Stomach (tissue), 9 donors: ENCODE measurements around the gene HOOK2. TPM values are rescaled to one million over a fixed set of nuclear protein-coding genes. Genes with fewer than 3 reads are reported as not detected.
"Not testable (repeated sequence)": the region's sequence is repeated elsewhere in the genome, so short reads cannot be mapped to it uniquely, and the experiment has no call there.

Experiments
- DNase-seq, 2 donors: peaks; one replicate each; pipeline versions ENCODE4 v3.0.0 to v3.0.0-alpha.2; 2013 to 2019
- H3K27ac ChIP-seq, 5 donors: fragments of 200-600 bp in 4 of 5; sonication (generic) in 4 of 5; one replicate each; pipeline ENCODE4 v1.5.1; 2013 to 2019; ENCODE audit warnings: mild to moderate bottlenecking in 1 of 5, moderate library complexity in 1 of 5
- H3K27me3 ChIP-seq, 3 donors: fragments of 200-600 bp; sonication (generic); one replicate each; pipeline ENCODE4 v1.5.1; 2017 to 2019; ENCODE audit warnings: mixed run types in 1 of 3
- H3K36me3 ChIP-seq, 4 donors: fragments of 200-600 bp; sonication (generic); 1 replicate in 3 of 4; 2 replicates in 1 of 4; pipeline ENCODE4 v1.5.1; 2016 to 2019
- H3K4me1 ChIP-seq, 4 donors: fragments of 200-600 bp; sonication (generic); one replicate each; pipeline ENCODE4 v1.5.1; 2016 to 2019
- H3K4me3 ChIP-seq, 4 donors: fragments of 200-600 bp; sonication (generic) in 3 of 4; one replicate each; pipeline ENCODE4 v1.5.1; 2016 to 2019; ENCODE audit warnings: mild to moderate bottlenecking in 1 of 4
- H3K9me3 ChIP-seq, 4 donors: fragments of 200-600 bp; sonication (generic); one replicate each; pipeline ENCODE4 v1.5.1; 2016 to 2019
- EP300 ChIP-seq: sonication (generic); formaldehyde crosslinking; IDR thresholded peaks from one replicate; pipeline ENCODE4 v1.6.1; 2017; ENCODE audit warnings: antibody characterized with exemption
- POLR2A ChIP-seq, 4 donors: fragments of 450-650 bp; IDR thresholded peaks; one replicate each; pipeline ENCODE4 v1.6.1; 2016; ENCODE audit warnings: antibody characterized with exemption in 4 of 4, control low read depth in 2 of 4, mild to moderate bottlenecking in 1 of 4, moderate library complexity in 1 of 4
- POLR2AphosphoS5 ChIP-seq, 3 donors: sonication (generic); formaldehyde crosslinking; IDR thresholded peaks; one replicate each; pipeline ENCODE4 v1.6.1; 2016; ENCODE audit warnings: antibody characterized with exemption in 3 of 3
- WGBS, 5 donors: extraction: QIAGEN DNeasy Blood & Tissue Kit in 3 of 5; methylation state at CpG; one replicate each; pipeline versions ENCODE4 v1.1.5 to v1.1.7; 2013 to 2018; 5-methylcytosine and 5-hydroxymethylcytosine counted together
- intact Hi-C: fragments of 100-400 bp; cut with DNase I; formaldehyde crosslinking; loops from one replicate; pipeline ENCODE4 v1.15.1; 2023; ENCODE audit warnings: low total_unique reads
- polyA plus RNA-seq, 3 donors: library from polyadenylated mRNA; stranded (reverse); fragments of 200-250 nt; gene quantifications; one replicate each; pipeline ENCODE4 v1.2.3, GENCODE V29; 2013
- small RNA-seq, 4 donors: library from RNA; depleted of rRNA; stranded (forward); fragments of <200 nt; gene quantifications; one replicate each; pipeline ENCODE3, GENCODE V24; 2016
- total RNA-seq, 5 donors: library from RNA; depleted of rRNA; stranded (reverse); fragments of >200 nt; gene quantifications; one replicate each; pipeline versions ENCODE4 v1.1.0 to v1.2.3, GENCODE V29; 2014 to 2016
- TF ChIP-seq, protein P1 (sequence below), 7 experiments: fragments of 450-650 bp in 4 of 7; fragments of 200-600 bp in 3 of 7; sonication (generic) in 3 of 7; IDR thresholded peaks; one replicate each; pipeline ENCODE4 v1.5.1; 2016 to 2019; ENCODE audit warnings: antibody characterized with exemption in 7 of 7, control low read depth in 2 of 7, mild to moderate bottlenecking in 1 of 7
- donor health status: healthy with polysubstance abuse.
- donor health status: Bipolar disorder and iron deficiency.
- donor health status: healthy.

HOOK2 gene
- total and polyA plus RNA-seq, 8 donors, result 30.1 to 797 (median 70.4) TPM

DNA sequence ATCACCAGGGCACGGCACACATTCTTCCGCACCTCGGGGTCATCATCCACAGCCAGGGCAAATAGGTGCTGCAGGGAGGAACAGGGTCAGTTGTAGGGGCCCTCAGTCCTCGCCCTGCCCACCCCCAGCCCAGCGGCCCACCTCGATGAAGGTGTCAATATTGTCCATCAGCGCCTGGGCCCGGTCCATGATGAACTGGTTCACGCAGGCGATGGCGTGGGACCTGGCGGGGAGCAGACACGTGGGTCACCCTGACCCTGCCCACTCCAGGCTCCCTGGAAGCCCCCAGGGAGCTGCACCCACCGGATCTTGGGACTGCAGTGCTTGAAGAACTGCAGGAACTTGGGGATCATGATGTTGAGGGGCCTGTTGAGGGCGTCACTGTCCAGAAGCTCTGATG is 60.2 kb downstream of the HOOK2 start:
- Histone ChIP-seq H3K27ac (no peak overlapping the region), H3K36me3 (peaks cover 63 to 90% (median 89%) of the 10 kb centered on the region in 4 donors), H3K4me1 (peaks cover 0 to 36% (median 16%) of the 10 kb centered on the region in 4 donors), H3K4me3 (no peak overlapping the region), H3K27me3 (no peaks in the 10 kb centered on the region), H3K9me3 (no peaks in the 10 kb centered on the region)
- intact Hi-C loops, result no loop called here
- TF ChIP-seq EP300 (no peak), POLR2AphosphoS5 (IDR thresholded peaks at IDR 0.05) (no peak), POLR2A (IDR thresholded peaks at IDR 0.05) (no peak)
- TF ChIP-seq, protein P1, sequence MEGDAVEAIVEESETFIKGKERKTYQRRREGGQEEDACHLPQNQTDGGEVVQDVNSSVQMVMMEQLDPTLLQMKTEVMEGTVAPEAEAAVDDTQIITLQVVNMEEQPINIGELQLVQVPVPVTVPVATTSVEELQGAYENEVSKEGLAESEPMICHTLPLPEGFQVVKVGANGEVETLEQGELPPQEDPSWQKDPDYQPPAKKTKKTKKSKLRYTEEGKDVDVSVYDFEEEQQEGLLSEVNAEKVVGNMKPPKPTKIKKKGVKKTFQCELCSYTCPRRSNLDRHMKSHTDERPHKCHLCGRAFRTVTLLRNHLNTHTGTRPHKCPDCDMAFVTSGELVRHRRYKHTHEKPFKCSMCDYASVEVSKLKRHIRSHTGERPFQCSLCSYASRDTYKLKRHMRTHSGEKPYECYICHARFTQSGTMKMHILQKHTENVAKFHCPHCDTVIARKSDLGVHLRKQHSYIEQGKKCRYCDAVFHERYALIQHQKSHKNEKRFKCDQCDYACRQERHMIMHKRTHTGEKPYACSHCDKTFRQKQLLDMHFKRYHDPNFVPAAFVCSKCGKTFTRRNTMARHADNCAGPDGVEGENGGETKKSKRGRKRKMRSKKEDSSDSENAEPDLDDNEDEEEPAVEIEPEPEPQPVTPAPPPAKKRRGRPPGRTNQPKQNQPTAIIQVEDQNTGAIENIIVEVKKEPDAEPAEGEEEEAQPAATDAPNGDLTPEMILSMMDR (IDR thresholded peaks at IDR 0.05), result no peak
- no peak for DNase-seq
- 74 to 96% (median 94%) methylated on average over 3 to 15 of the region's 15 CpGs for WGBS, 5 donors

DNA sequence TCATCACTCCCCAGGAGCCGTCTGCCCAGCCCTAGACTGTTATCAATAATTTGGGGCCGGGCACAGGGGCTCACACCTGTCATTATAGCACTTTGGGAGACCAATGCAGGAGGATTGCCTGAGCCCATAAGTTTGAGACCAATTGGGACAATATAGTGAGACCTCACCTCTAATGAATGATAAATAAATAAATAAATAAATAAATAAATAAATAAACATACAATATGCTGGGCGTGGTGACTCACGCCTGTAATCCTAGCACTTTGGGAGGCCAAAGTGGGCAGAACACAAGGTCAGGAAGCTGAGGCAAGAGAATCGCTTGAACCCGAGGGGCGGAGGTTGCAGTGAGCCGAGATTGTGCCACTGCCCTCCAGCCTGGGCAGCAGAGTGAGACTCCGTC is 62.0 kb downstream of the HOOK2 start:
- H3K27ac ChIP-seq, H3K9me3 ChIP-seq, intact Hi-C loops, H3K4me3 ChIP-seq, H3K27me3 ChIP-seq, DNase-seq: not testable (repeated sequence)
- H3K36me3 ChIP-seq, result peaks cover 74 to 97% (median 96%) of the 10 kb centered on the region in 4 donors
- peaks cover 0 to 18% (median 7%) of the 10 kb centered on the region in 4 donors for H3K4me1 ChIP-seq
- WGBS, 5 donors, result 89 to 99% (median 94%) methylated on average over 9 of the region's 9 CpGs

Small RNA genes within 50 kb of the gene (small RNA-seq; reads per million reads assigned to genes)
- gene MIR5684, result 0 to 0.46 (median 0.05) reads per million in 4 donors

Other genes with a start within 250 kb of the HOOK2 start
- 10 to 100 TPM in 2 of 5 donors, 1 to 10 TPM in 3; 4.9 to 74.1 (median 9.4) TPM for gene ZNF564, start 224.1 kb downstream of the HOOK2 start, total RNA-seq
- 1 to 10 TPM; 4.7 to 6.4 (median 5.0) TPM for gene ZNF564, start 224.1 kb downstream of the HOOK2 start, polyA plus RNA-seq
- gene ZNF490, start 164.7 kb downstream of the HOOK2 start, total RNA-seq, result 1 to 10 TPM in 4 of 5 donors, not detected in 1; 4.1 to 7.5 (median 5.6) TPM
- under 1 TPM in 2 of 3 donors, not detected in 1; 0.25 to 0.44 TPM for gene ZNF490, start 164.7 kb downstream of the HOOK2 start, polyA plus RNA-seq
- 10 to 100 TPM; 14.0 to 33.0 (median 25.8) TPM for gene ZNF791, start 164.6 kb downstream of the HOOK2 start, total RNA-seq
- gene ZNF791, start 164.6 kb downstream of the HOOK2 start, polyA plus RNA-seq, result 1 to 10 TPM; 4.7 to 7.2 (median 5.3) TPM
- gene MAN2B1, start 108.8 kb downstream of the HOOK2 start, total RNA-seq, result 100 to 1,000 TPM in 4 of 5 donors, 10 to 100 TPM in 1; 41.7 to 429 (median 117) TPM
- 10 to 100 TPM; 20.6 to 59.0 (median 42.1) TPM for gene MAN2B1, start 108.8 kb downstream of the HOOK2 start, polyA plus RNA-seq
- gene WDR83, start 108.7 kb downstream of the HOOK2 start, total RNA-seq, result 10 to 100 TPM in 1 of 5 donors, 1 to 10 TPM in 4; 1.4 to 12.9 (median 9.6) TPM
- gene WDR83, start 108.7 kb downstream of the HOOK2 start, polyA plus RNA-seq, result 10 to 100 TPM; 20.6 to 33.4 (median 32.7) TPM
- 100 to 1,000 TPM in 2 of 5 donors, 10 to 100 TPM in 3; 51.7 to 287 (median 82.6) TPM for gene DHPS, start 93.7 kb downstream of the HOOK2 start, total RNA-seq
- 10 to 100 TPM; 65.1 to 76.0 (median 75.0) TPM for gene DHPS, start 93.7 kb downstream of the HOOK2 start, polyA plus RNA-seq
- gene GNG14, start 87.6 kb downstream of the HOOK2 start, total RNA-seq, result not detected
- not detected for gene GNG14, start 87.6 kb downstream of the HOOK2 start, polyA plus RNA-seq
- 10 to 100 TPM in 1 of 5 donors, 1 to 10 TPM in 3, under 1 TPM in 1; 0.29 to 10.9 (median 2.7) TPM for gene FBXW9, start 78.9 kb downstream of the HOOK2 start, total RNA-seq
- 1 to 10 TPM; 4.6 to 9.8 (median 5.8) TPM for gene FBXW9, start 78.9 kb downstream of the HOOK2 start, polyA plus RNA-seq
- gene TNPO2, start 51.6 kb downstream of the HOOK2 start, total RNA-seq, result 100 to 1,000 TPM in 1 of 5 donors, 10 to 100 TPM in 4; 20.6 to 143 (median 59.8) TPM
- gene TNPO2, start 51.6 kb downstream of the HOOK2 start, polyA plus RNA-seq, result 10 to 100 TPM; 13.7 to 18.5 (median 17.2) TPM
- gene TRIR, start 40.9 kb downstream of the HOOK2 start, total RNA-seq, result 100 to 1,000 TPM; 104 to 687 (median 176) TPM
- 100 to 1,000 TPM; 341 to 367 (median 348) TPM for gene TRIR, start 40.9 kb downstream of the HOOK2 start, polyA plus RNA-seq
- gene GET3, start 38.1 kb downstream of the HOOK2 start, total RNA-seq, result 10 to 100 TPM in 3 of 5 donors, 1 to 10 TPM in 1, under 1 TPM in 1; 0.89 to 27.2 (median 15.5) TPM
- 10 to 100 TPM; 55.1 to 90.4 (median 75.5) TPM for gene GET3, start 38.1 kb downstream of the HOOK2 start, polyA plus RNA-seq
- gene BEST2, start 23.8 kb downstream of the HOOK2 start, total RNA-seq, result 100 to 1,000 TPM in 1 of 5 donors, not detected in 4; 165 TPM
- gene BEST2, start 23.8 kb downstream of the HOOK2 start, polyA plus RNA-seq, result under 1 TPM in 1 of 3 donors, not detected in 2; 0.08 TPM
- 100 to 1,000 TPM; 178 to 625 (median 336) TPM for gene JUNB, start 15.9 kb upstream of the HOOK2 start, total RNA-seq
- 100 to 1,000 TPM; 128 to 152 (median 136) TPM for gene JUNB, start 15.9 kb upstream of the HOOK2 start, polyA plus RNA-seq
- 100 to 1,000 TPM; 118 to 284 (median 129) TPM for gene PRDX2, start 26.2 kb upstream of the HOOK2 start, total RNA-seq
- 100 to 1,000 TPM; 213 to 257 (median 240) TPM for gene PRDX2, start 26.2 kb upstream of the HOOK2 start, polyA plus RNA-seq
- not detected for gene THSD8, start 26.5 kb upstream of the HOOK2 start, total RNA-seq
- gene THSD8, start 26.5 kb upstream of the HOOK2 start, polyA plus RNA-seq, result 1 to 10 TPM; 2.9 to 8.3 (median 5.1) TPM
- gene RNASEH2A, start 31.0 kb upstream of the HOOK2 start, total RNA-seq, result 10 to 100 TPM in 2 of 5 donors, 1 to 10 TPM in 2, under 1 TPM in 1; 0.45 to 36.2 (median 6.2) TPM
- 10 to 100 TPM in 1 of 3 donors, 1 to 10 TPM in 2; 5.4 to 10.6 (median 6.4) TPM for gene RNASEH2A, start 31.0 kb upstream of the HOOK2 start, polyA plus RNA-seq
- not detected for gene RTBDN, start 59.0 kb upstream of the HOOK2 start, total RNA-seq
- under 1 TPM in 1 of 3 donors, not detected in 2; 0.53 TPM for gene RTBDN, start 59.0 kb upstream of the HOOK2 start, polyA plus RNA-seq
- gene MAST1, start 63.0 kb upstream of the HOOK2 start, total RNA-seq, result 10 to 100 TPM in 1 of 5 donors, 1 to 10 TPM in 3, not detected in 1; 1.3 to 33.9 (median 5.9) TPM
- 1 to 10 TPM in 1 of 3 donors, under 1 TPM in 2; 0.43 to 1.1 (median 0.56) TPM for gene MAST1, start 63.0 kb upstream of the HOOK2 start, polyA plus RNA-seq
- gene DNASE2, start 105.9 kb upstream of the HOOK2 start, total RNA-seq, result 10 to 100 TPM; 11.9 to 53.1 (median 30.4) TPM
- gene DNASE2, start 105.9 kb upstream of the HOOK2 start, polyA plus RNA-seq, result 10 to 100 TPM in 2 of 3 donors, 1 to 10 TPM in 1; 9.0 to 26.2 (median 20.3) TPM
- gene KLF1, start 111.6 kb upstream of the HOOK2 start, total RNA-seq, result under 1 TPM in 1 of 5 donors, not detected in 4; 0.18 TPM
- under 1 TPM in 2 of 3 donors, not detected in 1; 0.05 to 0.19 TPM for gene KLF1, start 111.6 kb upstream of the HOOK2 start, polyA plus RNA-seq
- gene GCDH, start 115.6 kb upstream of the HOOK2 start, total RNA-seq, result 10 to 100 TPM in 4 of 5 donors, not detected in 1; 17.5 to 30.8 (median 23.9) TPM
- 10 to 100 TPM; 21.6 to 26.6 (median 24.0) TPM for gene GCDH, start 115.6 kb upstream of the HOOK2 start, polyA plus RNA-seq
- not detected for gene SYCE2, start 143.7 kb upstream of the HOOK2 start, total RNA-seq
- under 1 TPM in 1 of 3 donors, not detected in 2; 0.23 TPM for gene SYCE2, start 143.7 kb upstream of the HOOK2 start, polyA plus RNA-seq
- gene FARSA, start 158.2 kb upstream of the HOOK2 start, total RNA-seq, result 100 to 1,000 TPM in 1 of 5 donors, 10 to 100 TPM in 4; 27.2 to 125 (median 51.9) TPM
- gene FARSA, start 158.2 kb upstream of the HOOK2 start, polyA plus RNA-seq, result 10 to 100 TPM; 34.7 to 40.3 (median 39.4) TPM
- gene CALR, start 163.1 kb upstream of the HOOK2 start, total RNA-seq, result 100 to 1,000 TPM; 337 to 947 (median 504) TPM
- gene CALR, start 163.1 kb upstream of the HOOK2 start, polyA plus RNA-seq, result 100 to 1,000 TPM in 2 of 3 donors, 10 to 100 TPM in 1; 71.2 to 236 (median 158) TPM
- gene RAD23A, start 170.3 kb upstream of the HOOK2 start, total RNA-seq, result 100 to 1,000 TPM in 3 of 5 donors, 10 to 100 TPM in 2; 44.1 to 144 (median 103) TPM
- 100 to 1,000 TPM; 101 to 141 (median 106) TPM for gene RAD23A, start 170.3 kb upstream of the HOOK2 start, polyA plus RNA-seq
- 10 to 100 TPM in 4 of 5 donors, 1 to 10 TPM in 1; 1.8 to 93.3 (median 25.9) TPM for gene GADD45GIP1, start 181.7 kb upstream of the HOOK2 start, total RNA-seq
- gene GADD45GIP1, start 181.7 kb upstream of the HOOK2 start, polyA plus RNA-seq, result 10 to 100 TPM; 59.0 to 75.4 (median 61.8) TPM
- gene DAND5, start 194.0 kb upstream of the HOOK2 start, total RNA-seq, result under 1 TPM in 1 of 5 donors, not detected in 4; 0.58 TPM
- gene DAND5, start 194.0 kb upstream of the HOOK2 start, polyA plus RNA-seq, result under 1 TPM in 2 of 3 donors, not detected in 1; 0.12 to 0.13 TPM
- gene NFIX, start 219.9 kb upstream of the HOOK2 start, total RNA-seq, result 100 to 1,000 TPM in 1 of 5 donors, 10 to 100 TPM in 4; 14.0 to 183 (median 63.3) TPM
- 10 to 100 TPM; 11.5 to 45.0 (median 30.2) TPM for gene NFIX, start 219.9 kb upstream of the HOOK2 start, polyA plus RNA-seq